Ovary (tissue), 3 donors: ENCODE measurements around the gene NFATC3.

Experiments
- CTCF ChIP-seq, 3 donors: fragments of 450-650 bp in 2 of 3; fragments of 200-600 bp in 1 of 3; IDR thresholded peaks; one replicate each; pipeline versions ENCODE4 v1.5.1 to v1.8.0; 2016 to 2022; ENCODE audit warnings: antibody characterized with exemption in 3 of 3, mild to moderate bottlenecking in 1 of 3
- EP300 ChIP-seq: sonication (generic); formaldehyde crosslinking; IDR thresholded peaks from one replicate; pipeline ENCODE4 v1.6.1; 2017; ENCODE audit warnings: antibody characterized with exemption
- POLR2A ChIP-seq: fragments of 450-650 bp; IDR thresholded peaks from one replicate; pipeline ENCODE4 v1.6.1; 2017; ENCODE audit warnings: antibody characterized with exemption, mild to moderate bottlenecking, moderate library complexity
- donor health status: DM: no; HTN: no; CAD: no.

GRCh38 chr16:68242926-68243858, 158.0 kb downstream of the NFATC3 start:
- TF ChIP-seq CTCF (IDR thresholded peaks at IDR 0.05) (no peak), POLR2A (no peak), EP300 (no peak)
